T-helper 1 cell treated with Interleukin-12 subunit alpha and Interleukin-12 subunit beta and Interleukin-4 antibody, amounts not matched to agents 30 ng/mL and 1 ng/mL, for 36 hours (primary cell): Measurements from ENCODE around the gene LDLRAD1. TPM values are rescaled to one million over a fixed set of nuclear protein-coding genes. Genes with fewer than 3 reads are reported as not detected.

ENCODE experiments used
- total RNA-seq: library from RNA; stranded (reverse); gene quantifications from 2 replicates; pipeline ENCODE4 v1.2.3, GENCODE V29; 2022

The LDLRAD1 gene
- total RNA-seq, 1 donor from 2014 or later: not detected

Other genes with a start within 250 kb of the LDLRAD1 start
- gene NDC1, start 179.9 kb downstream of the LDLRAD1 start, total RNA-seq: 20.7 and 21.7 TPM in 2 replicates
- 20.1 and 23.1 TPM in 2 replicates for gene YIPF1, start 128.4 kb downstream of the LDLRAD1 start, total RNA-seq
- gene DIO1, start 124.0 kb downstream of the LDLRAD1 start, total RNA-seq: not detected in 2 replicates
- 58.1 and 59.9 TPM in 2 replicates for gene IFT25, start 72.5 kb downstream of the LDLRAD1 start, total RNA-seq
- gene LRRC42, start 71.8 kb downstream of the LDLRAD1 start, total RNA-seq: 19.3 TPM in 2 replicates
- 194 and 203 TPM in 2 replicates for gene TMEM59, start 35.0 kb upstream of the LDLRAD1 start, total RNA-seq
- 9.9 and 11.8 TPM in 2 replicates for gene TCEANC2, start 35.4 kb upstream of the LDLRAD1 start, total RNA-seq
- not detected in 2 replicates for gene CDCP2, start 134.8 kb upstream of the LDLRAD1 start, total RNA-seq
- gene CYB5RL, start 181.8 kb upstream of the LDLRAD1 start, total RNA-seq: 7.7 and 8.7 TPM in 2 replicates
- 89.9 and 92.6 TPM in 2 replicates for gene MRPL37, start 182.0 kb upstream of the LDLRAD1 start, total RNA-seq